Sigmoid colon (tissue), 7 donors: Measurements from ENCODE around the gene KMT2D. TPM values are rescaled to one million over a fixed set of nuclear protein-coding genes. Genes with fewer than 3 reads are reported as not detected.

Experiments
- DNase-seq: peaks from one replicate; pipeline ENCODE4 v3.0.0-alpha.2; 2019
- H3K27ac ChIP-seq, 4 donors: fragments of 200-600 bp; sonication (generic); one replicate each; pipeline ENCODE4 v1.5.1; 2016 to 2019; ENCODE audit warnings: mild to moderate bottlenecking in 1 of 4
- H3K27me3 ChIP-seq, 3 donors: fragments of 200-600 bp; sonication (generic); one replicate each; pipeline ENCODE4 v1.5.1; 2019; ENCODE audit warnings: mild to moderate bottlenecking in 1 of 3
- H3K36me3 ChIP-seq, 4 donors: fragments of 200-600 bp; sonication (generic); one replicate each; pipeline ENCODE4 v1.5.1; 2016 to 2019
- H3K4me1 ChIP-seq, 4 donors: fragments of 200-600 bp; sonication (generic); one replicate each; pipeline ENCODE4 v1.5.1; 2017 to 2019
- H3K4me3 ChIP-seq, 4 donors: fragments of 200-600 bp; sonication (generic); one replicate each; pipeline ENCODE4 v1.5.1; 2017 to 2019; ENCODE audit warnings: mild to moderate bottlenecking in 2 of 4, moderate library complexity in 1 of 4
- H3K9me3 ChIP-seq, 4 donors: fragments of 200-600 bp in 3 of 4; sonication (generic) in 3 of 4; one replicate each; pipeline versions ENCODE4 v1.5.1 to v1.6.1; 2013 to 2019
- CTCF ChIP-seq, 4 experiments: fragments of 450-650 bp in 3 of 4; fragments of 200-600 bp in 1 of 4; IDR thresholded peaks; one replicate each; pipeline ENCODE4 v1.5.1; 2016 to 2019; ENCODE audit warnings: antibody characterized with exemption in 4 of 4, mild to moderate bottlenecking in 3 of 4, moderate library complexity in 2 of 4
- EP300 ChIP-seq, 4 donors: sonication (generic); formaldehyde crosslinking; IDR thresholded peaks; one replicate each; pipeline ENCODE4 v1.6.1; 2017; ENCODE audit warnings: antibody characterized with exemption in 4 of 4
- POLR2A ChIP-seq, 2 donors: fragments of 450-650 bp; IDR thresholded peaks; one replicate each; pipeline ENCODE4 v1.6.1; 2016; ENCODE audit warnings: antibody characterized with exemption in 2 of 2, mild to moderate bottlenecking in 2 of 2, moderate library complexity in 2 of 2
- POLR2AphosphoS5 ChIP-seq, 4 donors: sonication (generic); formaldehyde crosslinking; IDR thresholded peaks; one replicate each; pipeline ENCODE4 v1.6.1; 2017; ENCODE audit warnings: antibody characterized with exemption in 4 of 4
- WGBS, 2 donors: extraction: QIAGEN DNeasy Blood & Tissue Kit; methylation state at CpG; one replicate each; pipeline ENCODE4 v1.1.7; 2013; 5-methylcytosine and 5-hydroxymethylcytosine counted together
- intact Hi-C: fragments of 100-400 bp; cut with DNase I; formaldehyde crosslinking; loops from one replicate; pipeline ENCODE4 v1.15.1; 2023
- polyA plus RNA-seq, 3 donors: library from polyadenylated mRNA; stranded (reverse); fragments of 200-250 nt; gene quantifications; one replicate each; pipeline ENCODE4 v1.2.3, GENCODE V29; 2013
- total RNA-seq, 4 donors: library from RNA; depleted of rRNA; stranded (reverse); fragments of >200 nt; gene quantifications; one replicate each; pipeline ENCODE4 v1.1.0, GENCODE V29; 2016
- donor health status: healthy with polysubstance abuse.
- donor health status: Bipolar disorder and iron deficiency.
- donor health status: healthy.

Gene KMT2D, protein sequence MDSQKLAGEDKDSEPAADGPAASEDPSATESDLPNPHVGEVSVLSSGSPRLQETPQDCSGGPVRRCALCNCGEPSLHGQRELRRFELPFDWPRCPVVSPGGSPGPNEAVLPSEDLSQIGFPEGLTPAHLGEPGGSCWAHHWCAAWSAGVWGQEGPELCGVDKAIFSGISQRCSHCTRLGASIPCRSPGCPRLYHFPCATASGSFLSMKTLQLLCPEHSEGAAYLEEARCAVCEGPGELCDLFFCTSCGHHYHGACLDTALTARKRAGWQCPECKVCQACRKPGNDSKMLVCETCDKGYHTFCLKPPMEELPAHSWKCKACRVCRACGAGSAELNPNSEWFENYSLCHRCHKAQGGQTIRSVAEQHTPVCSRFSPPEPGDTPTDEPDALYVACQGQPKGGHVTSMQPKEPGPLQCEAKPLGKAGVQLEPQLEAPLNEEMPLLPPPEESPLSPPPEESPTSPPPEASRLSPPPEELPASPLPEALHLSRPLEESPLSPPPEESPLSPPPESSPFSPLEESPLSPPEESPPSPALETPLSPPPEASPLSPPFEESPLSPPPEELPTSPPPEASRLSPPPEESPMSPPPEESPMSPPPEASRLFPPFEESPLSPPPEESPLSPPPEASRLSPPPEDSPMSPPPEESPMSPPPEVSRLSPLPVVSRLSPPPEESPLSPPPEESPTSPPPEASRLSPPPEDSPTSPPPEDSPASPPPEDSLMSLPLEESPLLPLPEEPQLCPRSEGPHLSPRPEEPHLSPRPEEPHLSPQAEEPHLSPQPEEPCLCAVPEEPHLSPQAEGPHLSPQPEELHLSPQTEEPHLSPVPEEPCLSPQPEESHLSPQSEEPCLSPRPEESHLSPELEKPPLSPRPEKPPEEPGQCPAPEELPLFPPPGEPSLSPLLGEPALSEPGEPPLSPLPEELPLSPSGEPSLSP (N-terminal part only)
- total RNA-seq, result 10 to 100 TPM; 18.2 to 52.9 (median 30.6) TPM
- polyA plus RNA-seq, result 10 to 100 TPM in 2 of 3 donors, 1 to 10 TPM in 1; 1.8 to 61.8 (median 10.2) TPM

- intact Hi-C loops, result loop anchor here (1.0 to 5.0 kb wide), 2 partner anchors 127 to 176 kb away; partner anchors contain the start of gene TUBA1A
These were observed at the start of gene KMT2D for GRCh38 chr12:49060237-49061156. KMT2D (minus strand) TSS chr12:49060794; CDS start chr12:49055324, 5,470 bp downstream.

DNA sequence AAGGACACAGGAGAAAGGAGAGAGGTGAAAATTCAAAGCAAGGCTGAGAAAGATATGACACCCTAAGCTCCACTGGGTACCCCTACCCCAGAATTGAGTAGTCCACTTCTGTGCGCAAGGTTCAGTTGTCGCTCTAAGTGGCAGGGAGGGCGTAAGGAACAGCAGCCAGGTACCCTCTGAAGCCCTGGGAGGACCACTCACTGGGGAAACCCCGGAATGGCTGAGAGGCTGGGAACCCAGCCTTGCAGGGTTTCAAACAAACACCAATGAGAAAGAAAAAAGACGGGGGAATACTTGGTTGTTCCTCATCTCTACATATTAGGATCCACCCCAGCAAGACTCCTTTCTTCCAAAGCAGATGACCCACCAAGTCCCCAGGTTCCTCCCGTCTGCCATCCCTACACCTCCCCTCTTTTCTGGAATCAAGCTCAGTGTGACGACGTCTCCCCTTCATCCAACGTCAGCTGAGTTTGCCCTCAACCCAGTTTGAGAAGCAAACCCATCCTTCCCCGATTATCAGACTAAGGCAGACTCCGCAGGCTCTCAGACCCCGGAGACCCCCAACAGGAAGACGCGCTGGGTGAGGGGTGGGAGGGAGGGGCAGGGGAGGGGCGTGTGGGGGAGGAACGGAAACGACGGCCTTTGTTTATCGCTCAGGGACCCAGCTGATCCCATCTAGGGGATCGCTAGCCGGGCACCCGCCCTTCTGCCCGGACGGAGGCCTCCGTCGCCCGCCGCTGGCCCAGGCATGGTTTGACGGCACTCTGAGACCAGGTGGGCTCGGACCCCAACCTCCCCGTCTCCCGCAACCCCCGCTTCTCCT is 49.3 kb upstream of the KMT2D start:
- intact Hi-C loops, result loop anchor here (2.0 to 5.0 kb wide), 2 partner anchors 21 to 77 kb away; partner anchors contain the start of genes TUBA1A and TUBA1B
- 5% methylated on average over 33 of the region's 33 CpGs for WGBS, 2 donors

More at GRCh38 chr12:49060237-49061156, at the start of gene KMT2D:
- TF ChIP-seq POLR2AphosphoS5 (IDR thresholded peaks at IDR 0.05), result peak; percentile 79 to 89 (median 84)
- peak; percentile 46 to 86 (median 67) for TF ChIP-seq CTCF (IDR thresholded peaks at IDR 0.05)
- TF ChIP-seq POLR2A (IDR thresholded peaks at IDR 0.05), result peak; percentile 45 to 58
- peak in 1 of 4 donors; percentile 36 for TF ChIP-seq EP300 (IDR thresholded peaks at IDR 0.05)
- Histone ChIP-seq H3K36me3 (no peaks in the 10 kb centered on the region), H3K27me3 (no peaks in the 10 kb centered on the region), H3K27ac (peak within 1 kb of the TSS; percentile 94 to 99 (median 96)), H3K9me3 (no peaks in the 10 kb centered on the region), H3K4me3 (peak within 1 kb of the TSS; percentile 87 to 100 (median 98)), H3K4me1 (peaks cover 0 to 51% (median 42%) of the 10 kb centered on the region in 4 donors)
- 0 to 1% methylated on average over 74 of the region's 74 CpGs for WGBS, 2 donors
- DNase-seq, result peak; percentile 96

DNA sequence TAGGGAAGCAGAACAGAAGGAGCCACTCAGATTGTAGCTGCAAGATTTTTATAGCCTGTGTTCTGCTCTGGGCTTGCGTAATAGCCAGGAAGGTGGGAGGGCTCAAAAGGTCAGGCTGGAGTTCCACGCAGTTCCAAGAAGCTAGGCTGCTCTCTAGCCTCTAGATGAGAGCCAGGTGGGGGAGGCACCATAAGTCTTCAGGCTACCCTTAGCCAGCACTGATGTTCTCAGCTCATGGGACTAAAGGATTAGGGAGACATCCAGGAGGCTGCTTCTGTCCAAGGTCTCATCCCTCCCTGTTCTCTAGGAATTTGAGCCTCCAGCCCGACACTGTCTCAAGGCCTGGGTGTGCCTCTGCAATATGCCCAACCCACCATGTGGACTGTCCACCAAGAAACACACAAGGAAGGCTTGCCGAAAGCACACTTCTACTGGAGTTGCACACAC is 48.4 kb upstream of the KMT2D start:
- WGBS, 2 donors, result 6 to 28% methylated on average over 4 of the region's 4 CpGs
- Histone ChIP-seq H3K4me1 (peaks cover 0 to 62% (median 60%) of the 10 kb centered on the region in 4 donors), H3K36me3 (peaks cover 3 to 29% (median 23%) of the 10 kb centered on the region in 4 donors), H3K4me3 (peak overlapping the region; percentile 72 to 96 (median 82)), H3K27ac (peak overlapping the region; percentile 94 to 99 (median 97)), H3K27me3 (no peaks in the 10 kb centered on the region), H3K9me3 (no peaks in the 10 kb centered on the region)
- peak; percentile 92 for DNase-seq
- intact Hi-C loops, result no loop called here
- no peak for TF ChIP-seq POLR2A (IDR thresholded peaks at IDR 0.05)
- TF ChIP-seq EP300 (IDR thresholded peaks at IDR 0.05), result no peak
- TF ChIP-seq CTCF (IDR thresholded peaks at IDR 0.05), result no peak
- TF ChIP-seq POLR2AphosphoS5 (IDR thresholded peaks at IDR 0.05), result peak; percentile 64 to 86 (median 74)

More for the DNA sequence above, 49.3 kb upstream of the KMT2D start:
- Histone ChIP-seq H3K4me3 (peak overlapping the region; percentile 72 to 96 (median 82)), H3K27me3 (no peaks in the 10 kb centered on the region), H3K4me1 (peaks cover 0 to 56% (median 52%) of the 10 kb centered on the region in 4 donors), H3K27ac (peak overlapping the region; percentile 94 to 99 (median 97)), H3K9me3 (no peaks in the 10 kb centered on the region), H3K36me3 (peaks cover 0 to 23% (median 15%) of the 10 kb centered on the region in 4 donors)
- DNase-seq, result no peak
- TF ChIP-seq POLR2A (IDR thresholded peaks at IDR 0.05), result no peak
- TF ChIP-seq POLR2AphosphoS5 (IDR thresholded peaks at IDR 0.05), result no peak
- TF ChIP-seq EP300 (IDR thresholded peaks at IDR 0.05), result no peak
- TF ChIP-seq CTCF (IDR thresholded peaks at IDR 0.05), result no peak
